Measurements from ENCODE around the gene KRT8. TPM values are rescaled to one million over a fixed set of nuclear protein-coding genes. Genes with fewer than 3 reads are reported as not detected.

Gene KRT8
- total RNA-seq, 1 donor from 2014 or later = 2,570 TPM

DNA sequence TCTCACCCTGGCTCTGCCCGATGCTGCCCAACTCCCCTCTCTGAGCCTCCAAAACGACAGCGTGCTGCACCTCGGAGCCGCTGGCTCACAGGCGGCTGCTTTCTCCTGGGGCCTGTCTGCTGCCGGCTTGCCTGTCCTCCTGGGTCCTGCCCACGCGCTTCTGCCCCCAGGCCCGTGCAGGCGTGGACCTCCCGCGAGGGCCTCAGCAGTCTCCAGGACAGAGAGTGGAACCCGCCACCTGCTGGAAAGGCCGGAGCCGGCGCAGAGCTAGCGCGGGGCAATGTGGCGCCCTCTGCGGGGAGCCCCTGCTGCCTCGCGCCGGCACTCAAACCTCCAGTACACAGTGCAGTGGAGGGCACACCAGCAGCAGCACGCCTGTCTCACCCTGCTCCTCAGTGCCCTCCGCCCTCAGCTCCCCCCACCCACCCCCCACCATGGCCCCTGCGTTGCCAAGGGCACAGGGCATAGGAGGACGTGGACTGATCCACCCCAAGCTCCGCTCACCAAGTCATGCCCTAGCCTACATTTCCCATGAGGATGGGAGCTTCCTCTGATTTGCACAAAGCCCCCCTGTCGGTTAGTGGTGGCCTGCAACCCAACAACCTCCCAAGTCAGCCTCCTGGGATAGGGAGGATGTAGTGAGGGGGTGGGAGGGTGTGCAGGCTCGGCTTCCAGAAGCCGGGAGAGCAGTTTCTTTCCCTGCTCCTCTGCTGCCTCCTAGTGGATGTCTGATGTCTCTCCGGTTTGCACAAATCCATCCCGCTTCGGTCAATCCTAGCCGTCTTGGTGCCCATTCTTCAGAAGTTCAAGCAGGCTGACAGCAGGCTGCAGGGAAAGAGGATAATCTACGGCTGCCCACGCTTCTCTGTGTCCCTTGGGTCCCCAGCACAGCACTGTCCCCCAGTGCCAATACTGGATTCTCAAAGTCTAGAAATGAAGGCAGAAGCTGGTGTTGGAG lies 25.2 kb downstream of the KRT8 start:
- Histone ChIP-seq H4K20me1 (ENCODE audit: insufficient read depth, low read length) (no peaks in the 10 kb centered on the region), H2AFZ (ENCODE audit: low read depth, low read length) (peak overlapping the region; percentile 84), H3K4me1 (ENCODE audit: insufficient read depth, low read length) (peaks cover 14% of the 10 kb centered on the region), H3K27me3 (ENCODE audit: insufficient read depth, low read length) (no peaks in the 10 kb centered on the region), H3K4me3 (ENCODE audit: insufficient read depth, low read depth, low read length) (no peak overlapping the region), H3K79me2 (ENCODE audit: insufficient read depth, low read length) (no peaks in the 10 kb centered on the region), H3K9ac (ENCODE audit: low read length) (peak overlapping the region; percentile 63), H3K9me3 (ENCODE audit: insufficient read depth, low read depth, low read length) (no peaks in the 10 kb centered on the region), H3K4me2 (ENCODE audit: low read length) (peak overlapping the region; percentile 80), H3K36me3 (ENCODE audit: insufficient read depth, low read length) (no peaks in the 10 kb centered on the region), H3K27ac (ENCODE audit: low read depth, low read length) (peak overlapping the region; percentile 42)
- FAIRE-seq (peak; percentile 39), DNase-seq (ENCODE audit: low read depth) (peak; percentile 67)
- peaks cover 21% of the 10 kb centered on the region for H3K4me1 Mint-ChIP-seq (ENCODE audit: low read depth, unreplicated experiment)
- no peak overlapping the region for H3K27ac Mint-ChIP-seq (ENCODE audit: unreplicated experiment)
- no peaks in the 10 kb centered on the region for H3K36me3 Mint-ChIP-seq (ENCODE audit: low read depth, unreplicated experiment)
- H3K4me3 Mint-ChIP-seq (ENCODE audit: unreplicated experiment) = peak overlapping the region; percentile 54
- no peaks in the 10 kb centered on the region for H3K9me3 Mint-ChIP-seq (ENCODE audit: unreplicated experiment)
- TF ChIP-seq, protein P1, sequence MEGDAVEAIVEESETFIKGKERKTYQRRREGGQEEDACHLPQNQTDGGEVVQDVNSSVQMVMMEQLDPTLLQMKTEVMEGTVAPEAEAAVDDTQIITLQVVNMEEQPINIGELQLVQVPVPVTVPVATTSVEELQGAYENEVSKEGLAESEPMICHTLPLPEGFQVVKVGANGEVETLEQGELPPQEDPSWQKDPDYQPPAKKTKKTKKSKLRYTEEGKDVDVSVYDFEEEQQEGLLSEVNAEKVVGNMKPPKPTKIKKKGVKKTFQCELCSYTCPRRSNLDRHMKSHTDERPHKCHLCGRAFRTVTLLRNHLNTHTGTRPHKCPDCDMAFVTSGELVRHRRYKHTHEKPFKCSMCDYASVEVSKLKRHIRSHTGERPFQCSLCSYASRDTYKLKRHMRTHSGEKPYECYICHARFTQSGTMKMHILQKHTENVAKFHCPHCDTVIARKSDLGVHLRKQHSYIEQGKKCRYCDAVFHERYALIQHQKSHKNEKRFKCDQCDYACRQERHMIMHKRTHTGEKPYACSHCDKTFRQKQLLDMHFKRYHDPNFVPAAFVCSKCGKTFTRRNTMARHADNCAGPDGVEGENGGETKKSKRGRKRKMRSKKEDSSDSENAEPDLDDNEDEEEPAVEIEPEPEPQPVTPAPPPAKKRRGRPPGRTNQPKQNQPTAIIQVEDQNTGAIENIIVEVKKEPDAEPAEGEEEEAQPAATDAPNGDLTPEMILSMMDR (IDR thresholded peaks at IDR 0.05; ENCODE audit: insufficient read depth, low read depth, low read length) = peak; percentile 92
- no peak for TF ChIP-seq EZH2 (IDR thresholded peaks at IDR 0.05; ENCODE audit: insufficient read depth, low read length)
- H3K27me3 Mint-ChIP-seq (ENCODE audit: low read depth, unreplicated experiment) = peaks cover 4% of the 10 kb centered on the region

DNA sequence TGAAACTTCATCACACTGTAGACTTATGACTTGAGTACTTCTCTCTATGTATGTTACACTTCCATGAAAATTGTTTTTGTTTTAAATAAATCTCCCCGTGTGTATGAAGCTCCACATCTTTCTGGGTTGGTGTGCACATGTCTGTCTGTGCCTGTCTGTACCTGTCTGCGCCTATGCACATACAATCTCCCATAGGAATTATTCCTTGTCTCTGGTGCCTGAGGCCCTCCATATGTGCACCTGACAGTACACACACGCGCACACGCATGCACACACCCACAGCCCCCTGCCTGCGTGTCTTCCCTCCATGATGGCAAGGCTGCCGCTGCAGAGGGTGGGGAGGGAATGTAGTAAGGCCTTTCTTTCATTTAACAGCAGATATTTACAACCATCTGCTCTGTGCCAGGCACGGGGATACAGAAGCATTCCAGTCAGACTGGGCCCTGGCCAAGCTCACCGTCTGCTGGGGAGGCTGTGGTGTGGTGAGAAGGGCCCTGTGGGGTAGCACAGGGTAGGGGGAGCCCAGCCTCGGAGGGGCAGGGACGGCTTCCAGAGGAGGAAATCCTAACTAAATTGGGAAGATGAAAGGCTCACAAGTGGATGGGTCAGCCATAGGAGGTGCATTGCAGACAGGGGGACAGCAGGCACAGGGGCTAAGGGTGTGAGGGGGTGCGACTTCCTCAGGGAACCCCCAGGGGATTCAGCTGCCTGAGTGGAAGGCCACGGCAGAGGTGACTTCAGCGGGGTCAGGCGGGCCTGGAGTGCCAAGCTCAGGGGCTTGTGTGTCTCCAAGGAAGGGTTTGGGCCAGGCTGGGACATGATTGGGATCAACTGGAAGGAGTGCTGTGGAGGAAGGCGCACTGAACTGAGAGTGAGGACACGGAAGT lies 26.1 kb downstream of the KRT8 start:
- Histone ChIP-seq H3K4me3 (ENCODE audit: insufficient read depth, low read depth, low read length) (no peak overlapping the region), H4K20me1 (ENCODE audit: insufficient read depth, low read length) (no peaks in the 10 kb centered on the region), H3K4me1 (ENCODE audit: insufficient read depth, low read length) (peaks cover 20% of the 10 kb centered on the region), H3K27me3 (ENCODE audit: insufficient read depth, low read length) (no peaks in the 10 kb centered on the region), H2AFZ (ENCODE audit: low read depth, low read length) (peak overlapping the region; percentile 84), H3K79me2 (ENCODE audit: insufficient read depth, low read length) (no peaks in the 10 kb centered on the region), H3K4me2 (ENCODE audit: low read length) (peak overlapping the region; percentile 80), H3K36me3 (ENCODE audit: insufficient read depth, low read length) (no peaks in the 10 kb centered on the region), H3K9ac (ENCODE audit: low read length) (peak overlapping the region; percentile 63), H3K9me3 (ENCODE audit: insufficient read depth, low read depth, low read length) (no peaks in the 10 kb centered on the region), H3K27ac (ENCODE audit: low read depth, low read length) (peak overlapping the region; percentile 42)
- Mint-ChIP-seq H3K36me3 (ENCODE audit: low read depth, unreplicated experiment) (no peaks in the 10 kb centered on the region), H3K27ac (ENCODE audit: unreplicated experiment) (no peak overlapping the region), H3K4me3 (ENCODE audit: unreplicated experiment) (no peak overlapping the region), H3K9me3 (ENCODE audit: unreplicated experiment) (no peaks in the 10 kb centered on the region), H3K27me3 (ENCODE audit: low read depth, unreplicated experiment) (peaks cover 4% of the 10 kb centered on the region), H3K4me1 (ENCODE audit: low read depth, unreplicated experiment) (peaks cover 22% of the 10 kb centered on the region)
- no peak for TF ChIP-seq EZH2 (IDR thresholded peaks at IDR 0.05; ENCODE audit: insufficient read depth, low read length)
- TF ChIP-seq, protein P1 (IDR thresholded peaks at IDR 0.05; ENCODE audit: insufficient read depth, low read depth, low read length) = no peak
- FAIRE-seq (no peak), DNase-seq (ENCODE audit: low read depth) (no peak)
